ENCODE measurements around the gene EYA2.

The EYA2 gene

GRCh38 chr20:47027042-47027441 is 132.4 kb downstream of the EYA2 start:
- no peak for DNase-seq (ENCODE audit: insufficient read length)
- no peak for TF ChIP-seq POLR2A (IDR thresholded peaks at IDR 0.05; ENCODE audit: low read depth, low read length)
- TF ChIP-seq POLR2AphosphoS5 (IDR thresholded peaks at IDR 0.05; ENCODE audit: low read depth, low read length), result no peak
- no peak for TF ChIP-seq TAF1 (IDR thresholded peaks at IDR 0.05; ENCODE audit: borderline replicate concordance, low read depth, low read length)
- no peak for FAIRE-seq

DNA sequence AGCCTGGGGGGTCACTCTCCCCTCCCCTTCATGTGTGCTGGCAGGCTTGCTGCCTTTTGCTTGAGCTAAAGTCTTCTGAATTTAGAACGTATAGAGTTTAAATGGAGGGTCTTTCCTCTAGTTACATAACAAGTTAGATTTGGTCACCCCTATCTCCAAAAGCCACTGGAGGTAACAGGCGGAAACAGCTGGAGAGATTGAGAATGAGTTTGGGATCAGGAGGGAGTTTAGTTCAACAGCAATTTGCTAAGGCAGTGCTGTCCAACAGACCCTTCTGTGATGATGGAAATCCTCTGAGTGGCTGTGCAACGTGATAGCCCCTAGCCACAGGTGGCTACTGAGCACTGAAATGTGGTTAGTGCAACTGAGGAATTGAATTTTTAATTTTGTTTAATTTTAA is 132.8 kb downstream of the EYA2 start:
- DNase-seq (ENCODE audit: insufficient read length) (no peak), FAIRE-seq (no peak)
- TF ChIP-seq POLR2A (IDR thresholded peaks at IDR 0.05; ENCODE audit: low read depth, low read length), result no peak
- no peak for TF ChIP-seq POLR2AphosphoS5 (IDR thresholded peaks at IDR 0.05; ENCODE audit: low read depth, low read length)
- no peak for TF ChIP-seq TAF1 (IDR thresholded peaks at IDR 0.05; ENCODE audit: borderline replicate concordance, low read depth, low read length)

DNA sequence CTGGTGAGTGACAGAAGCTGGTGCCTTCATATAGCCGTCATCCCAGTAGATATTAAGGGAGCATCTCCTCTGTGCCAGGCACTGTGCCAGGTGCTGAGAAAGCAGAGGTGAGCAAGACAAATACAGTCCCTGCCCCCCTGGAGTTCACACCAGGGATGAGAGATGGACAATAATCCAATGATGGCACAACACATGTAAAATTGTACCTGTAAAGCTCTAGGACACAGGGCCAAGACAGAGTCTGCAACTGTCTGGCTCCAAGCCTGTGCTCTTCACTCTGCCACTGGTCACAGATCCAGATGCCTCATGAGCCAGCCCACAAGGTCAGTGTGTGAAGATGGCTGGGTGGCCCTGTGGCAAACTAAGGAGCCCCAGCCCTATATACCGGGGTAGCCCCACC is 133.8 kb downstream of the EYA2 start:
- TF ChIP-seq POLR2A (IDR thresholded peaks at IDR 0.05; ENCODE audit: low read depth, low read length) (no peak), TAF1 (IDR thresholded peaks at IDR 0.05; ENCODE audit: borderline replicate concordance, low read depth, low read length) (no peak), POLR2AphosphoS5 (IDR thresholded peaks at IDR 0.05; ENCODE audit: low read depth, low read length) (no peak)
- no peak for DNase-seq (ENCODE audit: insufficient read length)
- no peak for FAIRE-seq

GRCh38 chr20:47029845-47030244 is 135.2 kb downstream of the EYA2 start:
- no peak for FAIRE-seq
- DNase-seq (ENCODE audit: insufficient read length), result no peak
- TF ChIP-seq TAF1 (IDR thresholded peaks at IDR 0.05; ENCODE audit: borderline replicate concordance, low read depth, low read length), result no peak
- TF ChIP-seq POLR2A (IDR thresholded peaks at IDR 0.05; ENCODE audit: low read depth, low read length), result no peak
- TF ChIP-seq POLR2AphosphoS5 (IDR thresholded peaks at IDR 0.05; ENCODE audit: low read depth, low read length), result no peak

GRCh38 chr20:47030271-47030810 is 135.7 kb downstream of the EYA2 start:
- FAIRE-seq, result no peak
- no peak for TF ChIP-seq POLR2AphosphoS5 (IDR thresholded peaks at IDR 0.05; ENCODE audit: low read depth, low read length)
- TF ChIP-seq TAF1 (IDR thresholded peaks at IDR 0.05; ENCODE audit: borderline replicate concordance, low read depth, low read length), result no peak
- TF ChIP-seq POLR2A (IDR thresholded peaks at IDR 0.05; ENCODE audit: low read depth, low read length), result no peak
- DNase-seq (ENCODE audit: insufficient read length), result no peak

DNA sequence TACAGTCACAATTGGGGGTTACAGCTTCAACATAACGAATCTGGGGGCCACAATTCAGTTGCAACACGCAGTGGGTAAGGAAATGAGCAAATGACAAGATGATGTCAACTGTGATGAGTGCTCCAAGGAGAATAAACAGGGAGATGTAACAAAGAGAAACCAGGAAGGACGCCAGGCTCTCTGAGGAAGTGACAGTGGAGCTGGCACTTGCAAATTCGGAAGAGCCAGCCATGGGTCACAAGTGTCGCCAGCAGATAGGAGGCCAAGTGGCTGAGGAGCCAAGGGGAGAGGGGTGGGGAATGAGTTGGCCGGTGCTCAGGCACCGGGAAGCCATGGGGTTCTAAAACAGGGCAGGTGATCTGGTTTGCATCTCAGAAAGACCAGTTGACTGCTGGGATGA is 136.4 kb downstream of the EYA2 start:
- DNase-seq (ENCODE audit: insufficient read length) (no peak), FAIRE-seq (no peak)
- TF ChIP-seq POLR2A (IDR thresholded peaks at IDR 0.05; ENCODE audit: low read depth, low read length) (no peak), POLR2AphosphoS5 (IDR thresholded peaks at IDR 0.05; ENCODE audit: low read depth, low read length) (no peak), TAF1 (IDR thresholded peaks at IDR 0.05; ENCODE audit: borderline replicate concordance, low read depth, low read length) (no peak)

DNA sequence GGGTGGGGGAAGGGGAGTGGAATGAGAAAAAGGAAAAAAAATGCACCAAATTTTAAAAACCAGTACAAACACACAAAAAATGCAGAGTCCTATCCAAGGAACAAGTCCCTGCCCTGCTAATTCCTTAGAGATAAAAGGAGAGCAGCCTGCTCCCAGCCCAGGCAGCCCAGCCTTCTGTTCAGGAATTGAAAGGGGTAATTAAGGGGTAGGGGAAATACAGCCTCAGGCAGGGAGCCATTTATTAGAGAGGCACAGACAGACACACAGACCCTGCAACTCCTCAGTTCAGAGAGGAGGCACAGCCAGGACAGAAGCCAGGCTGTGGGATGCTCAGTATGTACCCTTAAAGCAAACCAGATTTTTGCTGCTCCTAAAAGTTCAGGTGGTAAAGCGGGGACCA is 137.2 kb downstream of the EYA2 start:
- no peak for DNase-seq (ENCODE audit: insufficient read length)
- FAIRE-seq, result no peak
- TF ChIP-seq TAF1 (IDR thresholded peaks at IDR 0.05; ENCODE audit: borderline replicate concordance, low read depth, low read length), result no peak
- no peak for TF ChIP-seq POLR2AphosphoS5 (IDR thresholded peaks at IDR 0.05; ENCODE audit: low read depth, low read length)
- no peak for TF ChIP-seq POLR2A (IDR thresholded peaks at IDR 0.05; ENCODE audit: low read depth, low read length)

- DNase-seq (ENCODE audit: insufficient read length) (no peak), FAIRE-seq (no peak)
- TF ChIP-seq POLR2AphosphoS5 (IDR thresholded peaks at IDR 0.05; ENCODE audit: low read depth, low read length) (no peak), TAF1 (IDR thresholded peaks at IDR 0.05; ENCODE audit: borderline replicate concordance, low read depth, low read length) (no peak), POLR2A (IDR thresholded peaks at IDR 0.05; ENCODE audit: low read depth, low read length) (no peak)
Observed at GRCh38 chr20:47032933-47033578, 138.4 kb downstream of the EYA2 start.

DNA sequence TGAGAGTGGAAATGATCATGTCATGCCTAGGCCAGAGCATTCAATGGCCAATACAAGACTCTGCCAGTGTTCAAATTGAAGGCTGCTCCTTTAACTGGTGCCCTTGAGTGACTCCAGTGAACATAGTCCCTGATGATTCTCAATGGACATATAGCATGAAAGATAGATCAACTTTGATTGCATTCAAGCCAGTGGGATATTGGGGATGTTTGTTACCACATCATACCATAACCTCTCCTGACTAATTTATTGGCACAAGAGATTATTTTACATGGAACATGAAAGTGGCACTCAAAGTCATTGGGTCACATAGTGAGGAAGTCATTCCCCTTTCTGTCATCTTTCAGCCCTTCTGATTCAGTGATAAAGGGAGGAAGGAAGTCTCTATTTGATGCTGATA is 139.0 kb downstream of the EYA2 start:
- TF ChIP-seq TAF1 (IDR thresholded peaks at IDR 0.05; ENCODE audit: borderline replicate concordance, low read depth, low read length) (no peak), POLR2A (IDR thresholded peaks at IDR 0.05; ENCODE audit: low read depth, low read length) (no peak), POLR2AphosphoS5 (IDR thresholded peaks at IDR 0.05; ENCODE audit: low read depth, low read length) (no peak)
- FAIRE-seq, result no peak
- DNase-seq (ENCODE audit: insufficient read length), result no peak

DNA sequence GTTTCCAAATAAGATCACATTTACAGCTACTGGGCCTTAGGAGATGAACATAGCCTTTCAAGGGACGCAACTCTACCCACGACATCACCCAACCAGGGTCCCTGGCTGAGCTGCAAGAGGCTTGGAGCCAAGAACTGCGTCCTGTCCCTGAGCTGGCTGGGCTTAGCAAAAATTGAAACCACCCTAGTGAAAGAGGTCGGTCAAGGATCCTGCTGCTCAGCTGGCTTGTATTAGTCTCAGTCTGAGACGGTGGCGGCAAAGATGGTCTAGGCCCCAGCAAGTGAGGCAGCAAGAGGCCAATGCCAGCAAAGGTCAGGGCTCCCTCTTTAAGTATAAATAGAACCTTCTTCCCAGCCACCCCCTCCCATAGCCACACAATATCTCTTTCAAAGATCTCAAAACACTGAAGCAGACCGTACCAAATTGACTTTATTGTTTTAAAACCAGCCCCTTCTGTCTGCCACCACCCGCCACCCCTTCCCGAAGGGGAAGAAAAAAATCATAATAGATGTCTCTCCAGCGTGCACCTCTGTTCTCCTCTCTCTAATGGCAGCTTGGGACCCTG is 140.5 kb downstream of the EYA2 start:
- FAIRE-seq (no peak), DNase-seq (ENCODE audit: insufficient read length) (no peak)
- TF ChIP-seq POLR2A (IDR thresholded peaks at IDR 0.05; ENCODE audit: low read depth, low read length) (no peak), POLR2AphosphoS5 (IDR thresholded peaks at IDR 0.05; ENCODE audit: low read depth, low read length) (no peak)

- no peak for FAIRE-seq
Observed at GRCh38 chr20:47036091-47036870, 141.6 kb downstream of the EYA2 start.

More at GRCh38 chr20:47036091-47036870, 141.6 kb downstream of the EYA2 start:
- no peak for DNase-seq (ENCODE audit: insufficient read length)
- TF ChIP-seq POLR2A (IDR thresholded peaks at IDR 0.05; ENCODE audit: low read depth, low read length), result no peak
- no peak for TF ChIP-seq POLR2AphosphoS5 (IDR thresholded peaks at IDR 0.05; ENCODE audit: low read depth, low read length)
- no peak for TF ChIP-seq TAF1 (IDR thresholded peaks at IDR 0.05; ENCODE audit: borderline replicate concordance, low read depth, low read length)
